SHP77 (cell line): ENCODE data around the gene HOXB3.

Source experiments
- DNase-seq, 2 experiments: peaks; one replicate each; lab custom pipeline; 2025; lab: John Stamatoyannopoulos, UW

The HOXB3 gene

DNA sequence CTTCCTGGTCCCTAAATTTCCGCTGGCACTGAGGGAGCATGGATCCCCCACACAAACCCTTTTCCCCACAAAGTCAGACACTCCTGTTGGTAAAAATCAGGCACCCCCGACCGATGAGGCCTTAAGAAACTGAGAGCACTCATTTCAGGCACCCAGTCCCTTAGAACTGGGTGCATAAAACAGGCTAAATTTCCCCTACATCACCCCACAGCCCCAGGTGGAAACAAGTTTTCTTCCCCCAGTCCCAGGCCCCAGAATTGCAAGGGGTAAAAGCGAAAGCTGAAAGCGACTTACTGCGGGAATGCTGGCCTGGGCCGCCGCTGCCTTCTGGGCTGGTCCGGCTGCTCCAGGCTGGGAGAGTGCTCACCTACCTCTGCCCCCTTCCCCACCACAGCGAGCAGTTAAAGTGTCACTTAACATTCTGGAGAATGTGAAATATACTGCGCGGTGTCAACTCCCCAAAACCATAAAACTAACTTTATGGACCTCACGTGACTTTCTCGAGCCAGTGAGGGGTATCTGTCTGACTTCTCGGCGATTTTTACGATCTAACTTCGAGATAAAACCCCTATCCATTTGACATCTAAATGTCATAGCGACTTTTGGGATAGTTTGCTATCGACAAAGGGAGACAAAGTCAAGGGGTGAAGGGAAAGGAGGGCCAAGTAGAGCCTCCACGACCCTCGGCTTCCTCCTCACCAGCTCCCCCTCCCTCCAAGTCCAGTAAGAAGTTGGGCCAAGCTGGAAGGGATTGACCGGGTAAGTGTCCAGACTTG lies at the start of gene HOXB3:
Gene HOXB3, minus strand, starts transcription at position 411 of the 776 bp plus-strand sequence. CDS start 37,767 bp downstream, outside the sequence.
- peak in 1 of 2 experiments; percentile 32 for DNase-seq

DNA sequence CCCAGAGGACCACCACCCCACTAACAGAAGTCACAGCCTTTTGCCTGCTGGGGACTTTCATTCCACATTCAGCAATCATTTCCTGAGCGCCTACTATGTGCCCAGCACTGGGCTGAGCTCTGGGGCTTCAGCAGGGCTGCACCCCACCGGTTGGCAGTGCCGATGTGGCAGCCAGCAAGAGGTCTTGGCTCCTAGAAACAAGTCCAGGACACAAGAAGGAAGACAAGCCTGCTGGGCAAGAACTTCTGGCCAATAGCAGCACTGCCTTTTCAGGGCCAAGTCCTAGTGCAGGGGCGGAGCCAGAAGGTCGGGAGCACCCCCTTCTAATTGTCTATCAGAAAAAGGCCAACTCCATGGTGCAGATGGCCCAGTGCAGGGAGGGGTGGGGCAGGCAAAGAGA lies 49.1 kb upstream of the HOXB3 start:
- DNase-seq: no peak

DNA sequence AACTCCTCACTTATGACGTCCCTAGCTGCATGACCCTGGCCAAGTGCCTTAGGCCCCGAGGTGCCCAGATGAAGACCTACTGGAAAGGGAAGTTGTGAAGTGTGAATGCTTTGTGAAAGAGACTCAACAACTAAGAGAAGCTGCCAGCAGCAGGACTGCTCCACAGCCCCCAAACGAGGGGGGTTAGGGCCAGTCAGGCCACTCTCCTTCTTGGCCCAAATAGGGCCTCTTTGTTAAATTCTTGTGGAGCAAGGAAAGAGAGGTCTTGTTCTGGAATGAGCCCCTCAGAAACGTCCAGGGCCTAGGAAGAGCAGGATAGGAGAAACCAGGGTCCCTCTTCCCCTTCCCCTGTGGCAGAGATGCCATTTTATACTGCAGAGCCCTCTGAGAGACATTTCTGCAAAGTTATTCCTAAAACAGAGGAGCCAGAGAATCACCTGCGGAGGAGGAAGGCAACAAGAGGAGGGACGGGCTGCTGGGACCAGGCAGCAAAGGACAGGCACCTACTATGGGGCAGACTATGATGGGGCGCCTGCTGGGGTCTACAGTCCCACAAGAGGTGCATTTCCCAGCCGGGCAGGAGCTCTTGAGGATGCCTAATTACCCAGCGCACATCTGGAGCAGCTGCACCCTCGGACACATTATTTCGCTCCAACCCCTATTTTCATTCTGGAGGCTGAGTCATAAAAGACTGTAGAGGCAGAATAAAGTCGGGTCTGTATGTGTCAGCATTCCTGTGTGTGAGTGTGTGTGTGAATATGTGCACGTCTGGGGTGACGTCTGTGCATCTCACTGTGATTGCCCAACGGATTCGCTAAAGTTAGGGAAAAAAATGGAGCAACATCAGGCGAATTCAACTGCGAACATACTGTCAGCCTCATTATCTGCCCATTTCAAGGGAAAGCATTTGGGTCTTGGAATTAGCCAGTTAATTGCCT lies 47.6 kb upstream of the HOXB3 start:
- DNase-seq: no peak

DNA sequence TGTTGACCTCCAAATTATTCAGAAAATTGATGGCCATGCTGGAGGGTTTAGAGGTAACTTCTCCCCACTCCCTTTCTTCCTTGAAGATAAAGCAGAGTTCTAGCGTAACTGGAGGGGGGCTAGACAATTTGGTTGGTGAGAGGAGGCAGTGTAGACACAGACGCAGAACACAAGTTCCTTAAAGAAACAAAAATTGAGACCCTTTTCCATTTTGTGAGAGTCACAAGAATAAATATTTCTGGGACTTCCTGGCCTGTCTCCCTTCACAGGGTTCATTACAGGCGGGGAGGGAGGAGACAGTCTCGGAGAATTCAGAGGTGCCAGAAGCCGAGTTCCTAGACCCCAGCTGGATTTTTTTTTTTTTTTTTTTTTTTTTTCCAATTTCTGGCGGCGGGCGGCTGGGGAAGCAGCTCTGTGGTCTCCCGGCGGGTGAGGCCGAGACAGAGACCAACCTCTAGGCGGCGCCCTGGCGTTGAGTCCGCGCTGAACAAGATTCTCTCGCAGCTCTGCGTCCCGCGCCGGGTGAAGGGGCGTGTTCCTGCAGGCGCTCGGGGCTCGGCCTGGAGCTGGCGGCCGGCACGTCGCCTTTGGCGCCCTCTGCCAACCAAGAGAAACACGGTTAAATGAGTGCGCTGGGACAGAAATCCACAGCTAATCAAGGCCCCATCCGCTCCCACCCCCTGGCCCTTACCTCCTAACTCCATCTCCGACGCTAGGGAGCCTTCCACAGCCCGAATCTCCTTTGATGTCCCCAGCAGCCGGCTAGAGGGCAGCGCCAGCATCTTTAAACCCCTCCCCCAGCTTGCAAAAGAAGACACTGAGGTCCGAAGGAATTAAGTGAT lies 46.4 kb upstream of the HOXB3 start:
- peak; percentile 73 to 76 for DNase-seq

DNA sequence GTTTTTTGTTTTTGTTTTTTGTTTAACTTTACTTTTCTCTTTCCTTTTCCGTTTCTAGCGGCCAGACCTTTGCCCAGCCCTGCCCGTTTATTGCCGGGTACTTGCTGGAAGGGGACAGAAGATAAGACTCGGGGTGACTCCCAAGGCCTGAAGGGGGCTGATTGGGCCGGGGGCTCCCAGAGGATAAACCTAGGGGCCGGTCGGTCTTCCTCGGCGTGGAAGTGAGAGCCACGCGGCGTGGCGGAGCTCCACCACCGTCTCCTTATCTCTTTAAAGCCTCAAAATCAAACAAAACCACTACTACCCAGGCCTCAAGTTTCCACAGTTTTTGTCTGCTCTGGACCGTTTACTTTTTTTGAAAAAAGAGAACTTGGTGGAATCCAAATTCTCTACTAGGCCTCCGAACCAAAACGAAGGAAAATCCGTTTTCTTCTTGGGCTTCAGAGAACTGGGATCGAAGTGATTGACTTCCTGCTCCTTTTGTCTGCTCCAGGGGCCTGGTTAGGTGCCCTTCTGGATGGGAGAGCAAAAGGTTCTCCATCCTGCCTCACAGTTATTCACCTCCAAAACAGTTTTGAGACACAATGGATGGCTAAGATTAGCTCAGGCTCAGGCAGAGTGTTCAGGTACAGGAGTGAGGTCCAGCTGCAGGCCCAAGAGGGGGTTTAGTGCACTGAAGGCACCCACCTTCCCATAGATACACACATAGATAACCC lies 44.6 kb upstream of the HOXB3 start:
- no peak for DNase-seq

DNA sequence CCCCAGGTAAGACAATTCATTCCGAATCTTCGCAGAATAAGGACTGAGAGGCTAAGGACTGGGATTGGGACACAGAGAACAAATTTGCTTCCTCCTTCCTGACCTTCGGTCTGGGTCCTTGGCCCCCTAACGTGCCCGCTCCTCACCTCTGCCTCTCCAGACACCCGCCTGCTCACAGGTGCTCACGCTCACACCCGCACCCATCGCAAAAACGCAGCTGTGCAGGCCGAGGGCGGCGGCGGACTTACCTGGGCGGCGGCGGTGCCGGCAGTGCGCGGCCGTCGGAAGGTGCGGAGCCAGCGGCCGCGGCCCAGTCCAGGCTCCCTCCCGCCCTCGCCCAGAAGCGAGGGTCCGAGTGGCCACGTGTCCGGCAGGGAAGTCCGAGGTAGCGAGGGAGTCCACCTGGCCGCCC lies 43.2 kb upstream of the HOXB3 start:
- DNase-seq: no peak

DNA sequence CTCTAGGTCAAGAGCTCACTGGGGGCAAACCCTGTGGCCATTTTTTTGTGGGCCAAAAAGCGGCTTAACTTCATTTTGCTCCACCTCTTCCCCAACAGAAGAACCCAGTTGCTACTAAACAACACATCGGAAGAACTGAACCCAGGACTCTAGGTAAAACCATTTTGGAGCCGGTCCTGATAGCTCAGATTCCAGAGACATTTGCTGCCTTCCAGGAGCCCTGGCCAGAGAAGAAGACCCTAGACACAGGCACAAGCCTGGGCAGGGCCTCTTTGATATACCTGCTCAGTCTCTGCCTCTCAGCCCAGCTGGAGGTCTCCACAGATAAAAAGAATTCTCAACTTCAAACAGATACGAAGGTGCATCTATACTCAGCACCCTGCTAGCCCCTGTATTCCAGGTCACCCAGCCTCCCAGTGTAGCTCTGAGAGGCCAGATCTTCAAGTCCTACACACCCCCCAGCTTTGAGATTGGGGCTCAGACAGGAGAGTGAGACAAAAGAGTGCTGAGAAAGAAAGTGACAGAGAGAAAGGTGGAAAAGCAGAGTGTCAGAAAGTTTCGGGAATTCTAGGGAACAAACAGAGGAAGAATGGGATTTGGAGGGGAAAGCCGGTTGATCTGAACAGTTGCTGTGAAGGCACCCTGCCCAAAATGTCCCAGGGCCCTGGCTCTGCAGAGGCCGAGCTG lies 42.7 kb upstream of the HOXB3 start:
- no peak for DNase-seq

DNA sequence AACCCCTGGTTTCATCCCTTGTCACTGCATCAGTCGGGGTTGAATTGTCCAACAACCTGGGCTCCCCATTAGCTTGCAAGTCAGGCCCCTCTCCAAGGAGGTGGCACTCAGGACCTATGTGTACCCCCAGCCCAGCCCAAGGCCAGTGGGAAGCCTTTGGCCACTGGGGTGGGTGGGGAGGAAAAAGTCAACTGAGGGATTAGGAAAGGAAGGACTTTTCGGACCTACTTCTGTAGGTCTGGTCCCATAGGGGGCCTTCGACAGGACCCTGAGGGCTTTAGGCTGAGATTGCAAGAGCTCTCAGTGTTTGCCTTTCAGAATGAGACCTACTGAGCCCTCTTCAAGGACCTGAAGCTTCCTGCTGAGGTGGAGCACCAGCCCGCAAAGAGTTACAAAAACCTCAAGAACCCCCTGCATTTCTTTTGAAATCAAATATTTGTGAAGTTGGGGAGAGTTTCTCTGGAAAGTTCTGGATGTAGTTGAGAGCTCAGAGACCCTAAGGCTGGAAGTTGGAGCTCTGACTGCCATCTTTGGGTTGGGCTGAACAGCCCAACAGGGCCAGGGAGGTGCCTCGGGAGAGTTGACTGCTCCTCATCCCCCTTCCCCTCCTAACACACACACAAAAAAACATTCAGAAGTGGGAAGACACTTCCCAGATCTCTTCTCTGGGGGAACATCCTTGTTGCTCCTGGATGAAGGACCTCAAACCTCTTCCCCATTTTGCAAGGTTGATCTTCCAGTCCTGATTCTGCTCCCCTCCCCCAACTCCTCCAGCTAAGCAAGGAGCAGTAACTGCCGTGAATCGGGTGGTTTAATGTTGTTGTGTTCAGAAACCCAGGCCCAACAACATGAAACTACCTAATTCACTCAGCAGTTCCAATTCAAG lies 41.9 kb upstream of the HOXB3 start:
- DNase-seq: no peak

DNA sequence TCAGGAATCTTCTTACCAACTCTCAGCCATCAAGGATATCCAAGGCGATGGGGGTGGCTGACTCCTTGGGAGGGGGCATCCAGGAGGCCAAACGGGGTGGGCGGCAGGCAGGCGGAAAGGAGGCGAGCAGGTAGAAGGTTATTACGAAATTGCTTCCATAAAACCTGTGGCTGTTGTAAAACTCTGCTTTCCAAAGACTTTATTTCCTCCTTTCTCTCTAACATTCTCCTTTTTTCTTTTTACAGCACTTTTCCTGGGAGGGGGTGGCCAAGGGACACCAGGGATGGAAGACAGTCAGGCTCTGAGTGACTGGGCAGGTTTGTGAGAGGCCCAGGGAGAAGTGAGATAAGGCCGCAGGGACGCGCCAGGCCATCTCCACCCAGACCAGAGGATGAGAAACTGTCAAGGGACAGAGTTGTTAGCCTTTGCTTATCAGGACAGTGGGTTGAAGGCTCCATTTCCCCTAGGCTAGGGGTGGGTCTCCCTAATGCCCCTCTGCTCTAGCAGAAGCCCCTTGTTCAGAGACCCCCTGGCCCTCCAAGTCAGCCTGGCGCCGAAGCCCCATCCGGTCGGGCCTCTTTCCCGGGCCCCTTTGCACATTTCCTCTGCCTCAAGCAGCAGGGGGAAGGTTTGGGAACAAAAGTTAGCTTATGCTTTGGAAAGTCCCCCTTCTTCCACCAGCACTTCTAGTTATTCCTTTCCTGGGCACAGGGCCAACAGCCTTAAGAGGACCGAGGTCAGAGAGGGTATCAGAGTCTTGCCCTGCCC lies 41.1 kb upstream of the HOXB3 start:
- no peak for DNase-seq

DNA sequence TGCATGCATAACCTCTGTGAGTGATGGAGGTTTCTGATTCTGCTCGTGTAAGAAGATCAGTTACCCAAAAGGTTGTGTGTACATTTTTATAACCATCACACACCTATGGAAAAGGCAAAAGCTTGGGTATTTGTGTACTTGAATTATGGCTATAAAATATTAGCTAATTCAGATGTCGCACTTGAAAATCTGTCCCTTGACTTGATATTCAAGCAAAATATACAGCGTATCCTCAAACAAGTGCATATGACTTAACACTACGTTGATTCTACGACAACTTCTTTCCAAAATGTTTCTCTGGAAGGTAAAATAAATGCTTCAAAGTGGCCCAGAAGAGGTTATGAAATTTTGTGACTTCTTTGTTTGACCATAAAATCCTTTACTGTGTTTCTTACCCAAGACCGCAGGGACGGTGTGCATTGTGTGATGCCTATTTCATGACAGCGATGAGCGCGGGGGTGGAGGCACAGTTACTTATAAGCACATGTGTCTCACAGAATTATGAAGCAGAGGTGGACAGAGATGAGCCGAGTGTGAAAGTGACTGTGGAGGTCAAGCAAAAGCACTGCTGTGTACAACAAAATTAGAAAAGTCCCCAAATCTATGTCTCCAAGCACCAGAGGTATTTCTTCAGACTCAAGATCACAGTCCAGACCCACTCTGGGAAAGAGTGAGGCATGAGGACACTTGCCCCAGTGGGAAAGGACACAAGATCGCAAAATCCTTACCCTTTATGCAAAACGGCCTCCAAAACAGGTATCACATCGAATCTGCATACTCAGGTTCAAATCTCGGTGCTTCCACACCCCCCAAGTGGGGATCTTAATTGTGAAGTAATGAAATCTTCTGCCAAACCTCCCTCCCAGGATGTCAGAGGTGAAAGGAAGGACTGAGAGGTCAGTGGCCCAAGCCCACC lies 40.2 kb upstream of the HOXB3 start:
- DNase-seq: no peak

DNA sequence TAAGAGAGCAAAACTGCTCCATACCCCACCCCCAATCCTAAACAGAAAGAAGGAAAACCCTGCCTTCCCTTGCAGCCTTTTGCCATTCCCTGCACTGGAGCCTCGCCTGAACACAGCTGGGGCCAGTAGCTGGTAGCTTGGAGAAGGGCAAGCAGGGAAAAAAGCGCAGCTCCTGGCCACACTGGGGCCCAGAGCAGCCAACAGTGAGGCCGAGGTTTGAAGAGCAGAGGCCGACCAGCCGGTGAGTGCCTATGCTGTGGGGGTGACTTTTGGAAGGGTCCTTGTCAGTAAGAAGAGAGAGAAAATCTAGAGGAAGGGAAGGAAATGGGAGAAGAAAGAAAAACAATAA lies 39.3 kb upstream of the HOXB3 start:
- no peak for DNase-seq

DNA sequence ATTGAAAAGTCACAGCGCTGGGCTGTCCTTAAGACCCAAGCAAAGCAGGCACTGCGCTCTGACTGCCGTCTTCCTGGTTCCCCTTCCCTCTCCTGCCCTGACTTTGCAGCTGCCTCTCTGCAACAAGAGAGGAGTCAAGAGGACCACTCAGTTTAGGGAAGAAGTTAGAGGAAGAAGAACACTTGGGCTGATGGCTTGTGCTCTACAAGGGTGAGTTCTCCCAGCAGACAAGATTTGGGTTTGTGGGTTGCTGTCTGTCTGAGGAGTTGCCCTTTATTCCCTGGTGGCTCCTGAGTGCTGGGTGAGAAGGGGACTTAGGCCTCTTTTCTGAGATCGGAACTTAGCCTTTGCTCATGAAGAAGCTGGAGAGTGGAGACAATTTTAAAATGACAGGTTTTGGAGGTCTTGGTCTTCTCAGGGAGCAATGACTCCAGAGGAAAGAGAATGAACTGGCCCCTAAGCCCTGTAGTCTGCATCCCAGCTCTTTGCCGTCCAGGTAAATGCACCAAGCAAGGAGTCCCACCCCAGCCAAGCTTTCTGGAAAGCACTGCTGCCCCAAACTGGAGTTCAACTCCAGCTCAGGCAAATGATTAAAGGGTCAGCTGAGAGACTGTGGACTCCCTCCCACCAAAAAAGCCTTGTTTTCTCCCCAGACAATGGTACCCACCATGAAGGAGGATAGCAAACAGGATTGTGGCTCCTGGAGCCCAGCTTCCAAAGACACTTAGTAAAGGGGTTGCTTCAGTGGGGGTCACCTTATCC lies 38.8 kb upstream of the HOXB3 start:
- DNase-seq: no peak

DNA sequence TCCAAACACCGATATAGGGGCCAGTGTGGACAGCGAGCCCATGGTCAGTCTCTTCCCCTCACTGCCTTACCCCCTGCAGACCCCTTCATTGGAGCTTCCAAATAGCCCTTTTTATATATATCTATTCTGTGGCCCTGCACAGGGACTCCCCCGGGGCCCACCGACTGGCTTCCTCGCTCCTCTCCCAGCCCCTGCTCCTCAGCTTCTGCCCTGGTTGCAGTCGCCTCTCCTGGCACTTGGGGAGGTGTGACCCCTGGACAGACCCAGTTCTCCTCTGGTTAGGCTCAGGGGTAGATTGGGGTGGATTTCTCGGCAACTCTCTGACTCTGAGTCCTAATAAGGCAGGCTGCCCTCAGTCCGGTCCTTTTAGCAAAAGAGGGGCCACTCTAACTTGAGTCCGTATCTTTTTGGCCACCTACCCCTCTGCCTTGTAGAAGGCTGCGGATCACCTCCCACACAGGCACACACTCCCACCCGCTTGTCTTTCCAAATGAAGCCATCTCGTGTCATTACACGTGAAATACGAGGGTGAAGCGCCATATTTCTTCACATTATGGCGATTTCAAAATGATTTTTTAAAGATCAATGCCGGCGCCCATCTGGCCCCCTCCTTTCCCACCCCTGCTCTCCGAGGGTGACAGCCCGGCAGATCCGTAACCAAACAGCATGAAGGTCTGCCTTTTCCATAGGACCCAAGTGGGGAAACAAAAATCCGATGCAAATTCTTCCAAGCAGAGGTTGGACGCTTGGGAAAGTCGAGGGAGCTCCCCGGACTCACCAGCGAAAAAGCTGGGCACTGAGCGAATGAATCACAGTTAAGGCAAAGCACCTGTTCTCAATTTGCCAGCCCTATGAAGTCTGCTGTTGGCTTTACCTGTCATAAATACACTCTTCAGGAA lies 37.8 kb upstream of the HOXB3 start:
- no peak for DNase-seq

DNA sequence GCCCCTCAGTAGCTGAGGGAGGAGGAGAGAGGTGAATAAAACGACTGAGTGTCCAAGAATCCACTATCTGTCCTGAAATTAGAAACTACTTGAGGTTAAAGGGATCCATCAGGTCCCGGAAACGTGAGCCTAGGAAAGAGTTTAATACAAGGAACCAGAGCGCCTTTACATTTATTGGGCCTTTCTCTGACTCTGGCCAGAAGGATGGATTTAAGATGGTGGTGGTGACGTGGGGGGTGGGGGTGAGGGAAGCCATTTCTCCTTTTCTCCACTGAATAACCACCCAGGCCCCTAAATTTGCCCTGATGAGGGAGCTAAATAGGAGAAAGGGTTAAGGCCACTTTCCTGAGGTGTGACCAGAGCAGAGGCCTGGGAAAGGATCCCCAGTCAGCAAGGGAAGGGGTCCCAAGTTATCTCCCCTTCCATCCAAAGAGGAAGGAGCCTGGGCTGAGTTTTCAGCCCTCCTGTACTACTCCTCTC lies 37.1 kb upstream of the HOXB3 start:
- DNase-seq: no peak

DNA sequence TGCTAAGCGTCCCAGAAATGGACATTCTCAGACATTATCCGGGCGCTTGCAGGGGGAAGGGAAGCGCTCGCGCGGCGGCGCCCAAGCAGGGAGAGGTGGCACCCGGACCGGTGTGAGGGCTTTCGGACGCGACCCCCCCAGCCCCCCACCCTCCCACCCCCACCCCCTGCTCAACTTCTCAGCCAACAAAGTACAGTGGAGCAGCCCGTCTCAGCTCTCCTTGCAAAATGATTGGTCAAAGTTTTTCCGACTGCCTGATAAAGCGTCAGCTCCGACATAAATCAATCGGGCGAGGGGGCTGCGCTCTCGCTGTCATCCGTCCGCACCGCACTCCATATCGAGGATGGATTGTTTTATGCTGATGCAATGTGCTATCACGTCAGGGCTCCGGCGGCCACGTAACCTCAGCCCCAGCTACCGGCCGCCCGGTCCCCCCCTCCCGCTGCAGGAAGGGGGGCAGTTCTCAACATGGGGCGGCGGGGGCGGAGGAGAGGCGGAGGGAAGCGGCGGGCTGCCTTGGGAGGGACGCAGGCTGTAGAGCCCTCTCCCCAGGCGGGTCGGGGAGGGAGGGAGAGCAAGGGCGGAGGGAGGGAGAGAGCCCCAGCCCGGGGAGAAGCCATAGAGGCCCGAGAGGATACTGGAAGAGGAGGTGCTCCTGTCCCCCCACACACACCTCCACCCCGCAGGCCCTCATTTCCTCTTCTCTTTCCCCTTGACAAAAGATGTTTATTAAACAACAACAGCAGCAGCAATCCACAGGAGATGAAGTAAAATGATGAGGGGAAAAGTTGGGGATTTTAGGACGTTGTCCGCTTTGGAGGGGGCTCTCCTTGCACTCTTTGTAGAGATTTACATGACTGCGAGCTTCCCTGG lies 36.4 kb upstream of the HOXB3 start, which contains the start of gene HOXB9:
Gene HOXB9, minus strand, starts transcription at position 114 of the 873 bp plus-strand sequence. Its CDS starts 89 bp downstream, at position 25.
- DNase-seq: peak; percentile 83 to 85
